ENCODE data around the gene GNB1L. TPM values are rescaled to one million over a fixed set of nuclear protein-coding genes. Genes with fewer than 3 reads are reported as not detected.

The GNB1L gene
- total RNA-seq, 1 donor from 2014 or later, result 5.0 TPM

DNA sequence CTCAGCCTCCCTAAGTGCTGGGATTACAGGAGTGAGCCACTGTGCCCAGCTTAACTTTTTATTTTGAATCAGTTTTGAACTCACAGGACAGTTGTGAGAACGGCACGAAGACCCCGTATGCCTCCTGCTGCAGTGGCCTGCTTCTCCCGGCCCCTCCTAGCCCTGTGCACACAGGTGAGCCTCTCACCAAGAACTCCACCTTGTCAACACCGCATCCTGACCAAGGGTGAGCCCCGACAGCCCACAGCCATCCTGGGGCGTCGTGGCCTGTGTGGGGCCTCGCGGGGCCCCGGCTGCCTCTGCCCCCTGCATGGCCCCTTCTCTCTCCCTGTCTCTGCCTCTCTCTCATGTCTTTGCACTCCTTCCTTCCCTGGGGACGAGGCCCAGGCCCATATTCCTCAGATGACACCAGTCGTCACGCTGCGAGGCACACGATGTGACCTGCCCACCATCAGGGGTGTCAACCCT is 38.8 kb downstream of the GNB1L start:
- H3K9me3 Mint-ChIP-seq (ENCODE audit: unreplicated experiment), result peaks cover 6% of the 10 kb centered on the region
- no peak for DNase-seq
- peaks cover 13% of the 10 kb centered on the region for H3K27me3 Mint-ChIP-seq (ENCODE audit: unreplicated experiment)
- no peak for TF ChIP-seq CTCF (IDR thresholded peaks at IDR 0.05; ENCODE audit: partially characterized antibody, unreplicated experiment)
- no peak overlapping the region for H3K27ac Mint-ChIP-seq (ENCODE audit: unreplicated experiment)
- peaks cover 9% of the 10 kb centered on the region for H3K4me1 Mint-ChIP-seq (ENCODE audit: low read depth, unreplicated experiment)
- H3K4me3 Mint-ChIP-seq (ENCODE audit: unreplicated experiment), result no peak overlapping the region
- peaks cover 3% of the 10 kb centered on the region for H3K36me3 Mint-ChIP-seq (ENCODE audit: unreplicated experiment)

- H3K4me1 Mint-ChIP-seq (ENCODE audit: low read depth, unreplicated experiment), result peaks cover 11% of the 10 kb centered on the region
- no peak for DNase-seq
- H3K27ac Mint-ChIP-seq (ENCODE audit: unreplicated experiment), result no peak overlapping the region
Measured at GRCh38 chr22:19815093-19815822, 39.4 kb downstream of the GNB1L start.

DNA sequence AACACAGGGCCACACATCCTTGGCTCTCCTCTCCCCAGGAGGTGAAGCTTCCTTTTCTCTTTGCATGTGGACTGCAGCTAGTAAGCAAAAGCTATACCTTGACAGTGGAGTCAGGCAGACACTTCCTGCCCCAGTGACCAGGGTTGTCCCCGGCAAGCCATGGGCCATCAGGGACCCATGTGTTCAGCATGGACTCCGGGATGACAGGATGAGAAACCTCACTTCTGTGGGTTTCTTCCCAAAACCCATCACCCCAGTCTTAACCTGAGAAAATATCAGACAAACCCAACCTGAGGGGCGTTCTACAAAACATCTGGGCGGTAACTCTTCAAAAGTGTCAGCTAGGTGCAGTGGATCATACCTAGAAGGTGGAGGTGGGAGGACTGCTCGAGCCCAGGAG is 40.2 kb downstream of the GNB1L start:
- no peak for TF ChIP-seq CTCF (IDR thresholded peaks at IDR 0.05; ENCODE audit: partially characterized antibody, unreplicated experiment)
- H3K4me3 Mint-ChIP-seq (ENCODE audit: unreplicated experiment), result no peak overlapping the region
- H3K27me3 Mint-ChIP-seq (ENCODE audit: unreplicated experiment), result peaks cover 13% of the 10 kb centered on the region
- H3K36me3 Mint-ChIP-seq (ENCODE audit: unreplicated experiment), result peaks cover 3% of the 10 kb centered on the region
- no peak for DNase-seq
- no peak overlapping the region for H3K27ac Mint-ChIP-seq (ENCODE audit: unreplicated experiment)
- H3K9me3 Mint-ChIP-seq (ENCODE audit: unreplicated experiment), result peaks cover 6% of the 10 kb centered on the region
- H3K4me1 Mint-ChIP-seq (ENCODE audit: low read depth, unreplicated experiment), result peaks cover 11% of the 10 kb centered on the region

More at GRCh38 chr22:19815093-19815822, 39.4 kb downstream of the GNB1L start:
- no peak for TF ChIP-seq CTCF (IDR thresholded peaks at IDR 0.05; ENCODE audit: partially characterized antibody, unreplicated experiment)
- peaks cover 6% of the 10 kb centered on the region for H3K9me3 Mint-ChIP-seq (ENCODE audit: unreplicated experiment)
- peaks cover 13% of the 10 kb centered on the region for H3K27me3 Mint-ChIP-seq (ENCODE audit: unreplicated experiment)
- no peak overlapping the region for H3K4me3 Mint-ChIP-seq (ENCODE audit: unreplicated experiment)
- H3K36me3 Mint-ChIP-seq (ENCODE audit: unreplicated experiment), result peaks cover 3% of the 10 kb centered on the region

DNA sequence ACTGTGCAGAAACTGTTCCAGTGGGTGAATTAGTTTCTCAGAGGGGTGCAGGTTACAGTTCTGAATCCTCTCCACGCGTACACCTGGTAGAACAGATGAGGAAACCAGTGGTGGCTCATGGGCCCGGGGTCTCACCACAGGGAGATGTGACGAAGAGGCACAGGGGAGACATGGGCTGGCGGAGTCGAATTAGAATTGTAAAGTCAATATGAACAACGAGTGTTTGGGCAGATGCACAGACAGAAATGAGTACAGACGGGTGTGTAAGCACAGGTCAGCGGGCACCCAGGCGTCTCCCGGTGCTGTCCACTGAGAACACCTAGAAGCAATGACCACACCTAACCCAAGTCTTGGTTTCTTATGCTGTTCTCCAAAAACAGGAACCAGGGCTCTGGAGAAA is 41.8 kb downstream of the GNB1L start:
- no peak overlapping the region for H3K27ac Mint-ChIP-seq (ENCODE audit: unreplicated experiment)
- H3K27me3 Mint-ChIP-seq (ENCODE audit: unreplicated experiment), result peaks cover 13% of the 10 kb centered on the region
- H3K4me3 Mint-ChIP-seq (ENCODE audit: unreplicated experiment), result no peak overlapping the region
- H3K9me3 Mint-ChIP-seq (ENCODE audit: unreplicated experiment), result peaks cover 7% of the 10 kb centered on the region
- DNase-seq, result no peak
- H3K36me3 Mint-ChIP-seq (ENCODE audit: unreplicated experiment), result peaks cover 3% of the 10 kb centered on the region
- peaks cover 15% of the 10 kb centered on the region for H3K4me1 Mint-ChIP-seq (ENCODE audit: low read depth, unreplicated experiment)
- TF ChIP-seq CTCF (IDR thresholded peaks at IDR 0.05; ENCODE audit: partially characterized antibody, unreplicated experiment), result no peak
